HL-60 (cell line): ENCODE results near the gene SERPINA9.
"Not testable (repeated sequence)": the region's sequence is repeated elsewhere in the genome, so short reads cannot be mapped to it uniquely, and the experiment has no call there.

Experiments used
- DNase-seq, 2 experiments: peaks; one replicate each; pipeline ENCODE4 v3.0.0-alpha.2; 2010 to 2020; ENCODE audit warnings: low read depth in 1 of 2, low spot score in 1 of 2
- H3K27ac ChIP-seq: fragments of 250-450 bp; sonication (Bioruptor Pico); replicated peaks from 2 replicates; pipeline ENCODE4 v1.5.1; 2020; ENCODE audit warnings: mild to moderate bottlenecking, moderate library complexity
- H3K27me3 ChIP-seq: fragments of 250-450 bp; sonication (Bioruptor Pico); 2 replicates; pipeline ENCODE4 v1.5.1; 2021; ENCODE audit warnings: mild to moderate bottlenecking, moderate library complexity; ENCODE audit not compliant: insufficient read depth, poor library complexity, severe bottlenecking
- H3K4me3 ChIP-seq: replicated peaks from 2 replicates; pipeline ENCODE4 v1.5.1; 2011; ENCODE audit warnings: mild to moderate bottlenecking, control low read depth, low read length; ENCODE audit not compliant: insufficient read depth
- GABPA ChIP-seq: IDR thresholded peaks from 2 replicates; pipeline ENCODE4 v1.6.1; 2012; ENCODE audit warnings: low read depth
- POLR2AphosphoS5 ChIP-seq: IDR thresholded peaks from 2 replicates; pipeline ENCODE4 v1.6.1; 2012; ENCODE audit warnings: low read depth
- SPI1 ChIP-seq: IDR thresholded peaks from 2 replicates; pipeline ENCODE4 v1.6.1; 2012; ENCODE audit warnings: low read depth, mild to moderate bottlenecking, borderline replicate concordance
- TF ChIP-seq, protein P1 (sequence below): IDR thresholded peaks from one replicate; pipeline ENCODE4 v1.5.1; 2011; ENCODE audit warnings: low read length, control low read depth, inconsistent platforms; ENCODE audit not compliant: insufficient read depth
- TF ChIP-seq, protein P2 (sequence below): IDR thresholded peaks from 2 replicates; pipeline ENCODE4 v1.6.1; 2012; ENCODE audit warnings: low read depth; ENCODE audit not compliant: insufficient replicate concordance

Gene SERPINA9

DNA sequence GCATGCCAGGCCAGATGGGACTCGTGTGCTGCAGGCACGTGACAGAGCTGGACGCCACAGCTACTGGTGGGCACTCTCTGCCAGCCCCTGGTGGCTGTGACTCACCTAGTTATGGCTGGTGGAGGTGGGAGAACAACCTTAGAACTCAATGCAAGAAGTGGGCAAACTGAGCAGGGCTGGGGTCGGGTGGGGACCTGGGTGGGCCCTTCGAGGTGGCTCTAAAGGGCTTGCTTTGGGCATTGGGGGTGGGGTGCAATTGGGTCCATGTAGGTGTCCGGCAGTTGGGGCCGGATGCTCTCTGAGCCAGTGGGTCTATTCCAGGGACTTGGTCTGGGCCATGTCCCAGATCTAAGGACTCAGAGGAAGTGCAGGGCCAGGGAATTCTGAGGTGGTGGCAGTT lies 38.4 kb upstream of the SERPINA9 start:
- H3K27me3 ChIP-seq: no peaks in the 10 kb centered on the region

DNA sequence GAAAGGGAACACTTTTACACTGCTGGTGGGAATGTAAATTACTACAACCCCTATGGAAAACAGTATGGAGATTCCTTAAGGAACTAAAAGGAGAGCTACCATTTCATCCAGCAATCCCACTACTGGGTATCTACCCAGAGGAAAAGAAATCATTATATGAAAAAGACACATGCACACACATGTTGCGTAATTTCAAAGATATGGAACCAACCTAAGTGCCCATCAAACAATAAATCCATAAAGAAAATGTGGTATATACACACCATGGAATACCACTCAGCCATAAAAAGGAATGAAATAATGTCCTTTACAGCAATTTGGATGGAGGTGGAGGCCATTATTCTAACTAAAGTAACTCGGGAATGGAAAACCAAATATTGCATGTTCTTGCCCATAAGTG lies 34.5 kb upstream of the SERPINA9 start:
- H3K27me3 ChIP-seq, H3K4me3 ChIP-seq, DNase-seq, H3K27ac ChIP-seq: not testable (repeated sequence)

More for the DNA sequence above, 38.4 kb upstream of the SERPINA9 start:
- TF ChIP-seq, protein P1, sequence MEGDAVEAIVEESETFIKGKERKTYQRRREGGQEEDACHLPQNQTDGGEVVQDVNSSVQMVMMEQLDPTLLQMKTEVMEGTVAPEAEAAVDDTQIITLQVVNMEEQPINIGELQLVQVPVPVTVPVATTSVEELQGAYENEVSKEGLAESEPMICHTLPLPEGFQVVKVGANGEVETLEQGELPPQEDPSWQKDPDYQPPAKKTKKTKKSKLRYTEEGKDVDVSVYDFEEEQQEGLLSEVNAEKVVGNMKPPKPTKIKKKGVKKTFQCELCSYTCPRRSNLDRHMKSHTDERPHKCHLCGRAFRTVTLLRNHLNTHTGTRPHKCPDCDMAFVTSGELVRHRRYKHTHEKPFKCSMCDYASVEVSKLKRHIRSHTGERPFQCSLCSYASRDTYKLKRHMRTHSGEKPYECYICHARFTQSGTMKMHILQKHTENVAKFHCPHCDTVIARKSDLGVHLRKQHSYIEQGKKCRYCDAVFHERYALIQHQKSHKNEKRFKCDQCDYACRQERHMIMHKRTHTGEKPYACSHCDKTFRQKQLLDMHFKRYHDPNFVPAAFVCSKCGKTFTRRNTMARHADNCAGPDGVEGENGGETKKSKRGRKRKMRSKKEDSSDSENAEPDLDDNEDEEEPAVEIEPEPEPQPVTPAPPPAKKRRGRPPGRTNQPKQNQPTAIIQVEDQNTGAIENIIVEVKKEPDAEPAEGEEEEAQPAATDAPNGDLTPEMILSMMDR: no peak
- TF ChIP-seq GABPA (no peak), POLR2AphosphoS5 (no peak), SPI1 (no peak)
- TF ChIP-seq, protein P2, sequence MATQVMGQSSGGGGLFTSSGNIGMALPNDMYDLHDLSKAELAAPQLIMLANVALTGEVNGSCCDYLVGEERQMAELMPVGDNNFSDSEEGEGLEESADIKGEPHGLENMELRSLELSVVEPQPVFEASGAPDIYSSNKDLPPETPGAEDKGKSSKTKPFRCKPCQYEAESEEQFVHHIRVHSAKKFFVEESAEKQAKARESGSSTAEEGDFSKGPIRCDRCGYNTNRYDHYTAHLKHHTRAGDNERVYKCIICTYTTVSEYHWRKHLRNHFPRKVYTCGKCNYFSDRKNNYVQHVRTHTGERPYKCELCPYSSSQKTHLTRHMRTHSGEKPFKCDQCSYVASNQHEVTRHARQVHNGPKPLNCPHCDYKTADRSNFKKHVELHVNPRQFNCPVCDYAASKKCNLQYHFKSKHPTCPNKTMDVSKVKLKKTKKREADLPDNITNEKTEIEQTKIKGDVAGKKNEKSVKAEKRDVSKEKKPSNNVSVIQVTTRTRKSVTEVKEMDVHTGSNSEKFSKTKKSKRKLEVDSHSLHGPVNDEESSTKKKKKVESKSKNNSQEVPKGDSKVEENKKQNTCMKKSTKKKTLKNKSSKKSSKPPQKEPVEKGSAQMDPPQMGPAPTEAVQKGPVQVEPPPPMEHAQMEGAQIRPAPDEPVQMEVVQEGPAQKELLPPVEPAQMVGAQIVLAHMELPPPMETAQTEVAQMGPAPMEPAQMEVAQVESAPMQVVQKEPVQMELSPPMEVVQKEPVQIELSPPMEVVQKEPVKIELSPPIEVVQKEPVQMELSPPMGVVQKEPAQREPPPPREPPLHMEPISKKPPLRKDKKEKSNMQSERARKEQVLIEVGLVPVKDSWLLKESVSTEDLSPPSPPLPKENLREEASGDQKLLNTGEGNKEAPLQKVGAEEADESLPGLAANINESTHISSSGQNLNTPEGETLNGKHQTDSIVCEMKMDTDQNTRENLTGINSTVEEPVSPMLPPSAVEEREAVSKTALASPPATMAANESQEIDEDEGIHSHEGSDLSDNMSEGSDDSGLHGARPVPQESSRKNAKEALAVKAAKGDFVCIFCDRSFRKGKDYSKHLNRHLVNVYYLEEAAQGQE: no peak
- DNase-seq: no peak
- no peak overlapping the region for H3K4me3 ChIP-seq
- H3K27ac ChIP-seq: no peak overlapping the region

DNA sequence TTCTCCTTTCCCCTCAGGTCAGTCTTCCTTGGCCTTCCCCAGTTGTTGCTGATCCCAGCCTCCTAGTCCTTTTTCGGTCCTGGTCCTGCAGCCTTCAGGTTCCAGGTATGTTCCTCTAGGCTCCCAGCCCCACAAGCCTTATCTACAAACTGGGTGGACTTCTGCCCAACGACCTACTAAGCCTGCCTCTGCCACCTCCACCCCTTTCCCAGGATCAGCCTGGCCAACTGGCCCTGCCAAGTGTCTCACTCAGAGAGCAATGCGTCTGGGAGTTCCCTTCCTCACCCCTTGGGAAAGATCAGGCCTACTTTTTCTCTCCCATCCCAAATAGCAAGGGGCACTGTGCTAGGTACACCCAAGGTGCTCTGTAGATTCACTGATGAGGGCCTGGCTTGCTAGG lies 33.4 kb upstream of the SERPINA9 start, which contains the start of gene SERPINA12:
Gene SERPINA12 (minus strand): TSS at position 114 of the 400 bp plus-strand sequence. CDS start 11,072 bp downstream, outside the sequence.
- Histone ChIP-seq H3K4me3 (no peak within 1 kb of the TSS), H3K27ac (no peak within 1 kb of the TSS), H3K27me3 (no peaks in the 10 kb centered on the region)
- DNase-seq: no peak
- TF ChIP-seq, protein P2: no peak
- TF ChIP-seq GABPA (no peak), SPI1 (no peak), POLR2AphosphoS5 (no peak)
- TF ChIP-seq, protein P1: no peak

DNA sequence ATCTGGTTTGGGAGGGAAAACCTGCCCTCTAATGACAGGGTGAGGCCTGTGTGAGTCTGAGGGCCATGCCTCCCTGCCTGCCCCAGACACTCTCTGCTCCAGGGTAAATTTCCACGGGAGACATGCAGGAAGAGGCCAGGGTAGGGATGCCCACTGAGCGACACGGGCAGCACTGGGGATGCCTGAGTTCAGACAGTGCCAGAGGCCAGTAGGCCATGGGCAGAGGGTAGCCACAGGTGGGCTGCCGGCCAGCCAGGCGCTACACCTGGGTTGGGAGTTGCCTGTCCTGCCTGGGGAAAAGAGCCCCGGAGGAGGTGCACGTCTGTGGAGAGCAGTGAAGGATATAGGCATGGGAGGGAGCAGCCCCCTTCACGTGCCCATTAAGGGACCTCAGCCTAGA lies 29.6 kb upstream of the SERPINA9 start:
- H3K27ac ChIP-seq: no peak overlapping the region
- H3K27me3 ChIP-seq: no peaks in the 10 kb centered on the region
- no peak for DNase-seq
- TF ChIP-seq GABPA (no peak), SPI1 (no peak), POLR2AphosphoS5 (no peak)
- no peak overlapping the region for H3K4me3 ChIP-seq

DNA sequence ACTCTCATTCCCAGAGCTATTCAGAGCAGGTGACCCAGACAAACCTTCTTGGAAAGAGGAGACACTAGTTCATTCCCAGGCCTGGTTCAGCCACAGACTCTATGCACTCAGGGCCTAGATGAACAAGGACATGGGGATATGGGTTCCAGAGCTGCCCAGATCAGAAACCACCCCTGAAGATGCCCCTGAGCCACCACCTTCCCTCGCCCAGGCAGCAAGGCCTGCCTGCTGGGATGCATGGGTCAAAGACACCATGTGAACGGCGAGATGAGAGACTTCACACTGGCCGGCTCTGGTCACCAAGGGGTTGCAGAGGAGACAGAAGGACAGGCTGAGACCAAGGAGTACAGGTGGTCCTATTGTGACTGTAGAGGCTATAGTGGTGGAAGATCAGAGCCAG lies 29.2 kb upstream of the SERPINA9 start:
- DNase-seq: no peak
- no peak overlapping the region for H3K4me3 ChIP-seq
- TF ChIP-seq, protein P1: no peak
- TF ChIP-seq POLR2AphosphoS5 (no peak), GABPA (no peak), SPI1 (no peak)
- TF ChIP-seq, protein P2: no peak
- no peak overlapping the region for H3K27ac ChIP-seq
- H3K27me3 ChIP-seq: no peaks in the 10 kb centered on the region
